Activated CD4-positive, alpha-beta T cell treated with anti-CD3 and anti-CD28 coated beads, Interleukin-2, amount 10 ng/mL, durations not matched to agents 7 days and 5 days (primary cell): ENCODE data around the gene TGM2. TPM values are rescaled to one million over a fixed set of nuclear protein-coding genes. Genes with fewer than 3 reads are reported as not detected.

Source experiments
- CTCF ChIA-PET: fragments of 350-600 bp; sonication (Branson Sonifier 250); formaldehyde crosslinking; loops from one replicate; lab custom pipeline; 2021; ENCODE audit warnings: antibody characterized with exemption; lab: Charles Lee
- POLR2A ChIA-PET: fragments of 350-600 bp; sonication (Branson Sonifier 250); formaldehyde crosslinking; loops from one replicate; lab custom pipeline; 2021; ENCODE audit warnings: antibody characterized with exemption; lab: Charles Lee
- DNase-seq: peaks from one replicate; pipeline ENCODE4 v3.0.0-alpha.2; 2020
- H3K27ac Mint-ChIP-seq: one replicate; pipeline ENCODE4 v1.8.0; 2021; ENCODE audit warnings: mild to moderate bottlenecking, moderate library complexity, mixed read lengths
- H3K27me3 Mint-ChIP-seq: one replicate; pipeline ENCODE4 v1.8.0; 2021; ENCODE audit warnings: mixed read lengths
- H3K36me3 Mint-ChIP-seq: one replicate; pipeline ENCODE4 v1.8.0; 2021; ENCODE audit warnings: low read depth, mixed read lengths
- H3K4me1 Mint-ChIP-seq: one replicate; pipeline ENCODE4 v1.8.0; 2021; ENCODE audit warnings: mixed read lengths
- H3K4me3 Mint-ChIP-seq: one replicate; pipeline ENCODE4 v1.8.0; 2021; ENCODE audit warnings: mild to moderate bottlenecking, moderate library complexity, mixed read lengths
- H3K9me3 Mint-ChIP-seq: one replicate; pipeline ENCODE4 v1.8.0; 2021; ENCODE audit warnings: mixed read lengths
- total RNA-seq, 2 experiments: library from RNA; stranded (reverse); gene quantifications; one replicate each; pipeline ENCODE4 v1.2.3, GENCODE V29; 2021

Gene TGM2
- total RNA-seq, 2 experiments from 2014 or later, result 0.07 to 0.21 TPM

DNA sequence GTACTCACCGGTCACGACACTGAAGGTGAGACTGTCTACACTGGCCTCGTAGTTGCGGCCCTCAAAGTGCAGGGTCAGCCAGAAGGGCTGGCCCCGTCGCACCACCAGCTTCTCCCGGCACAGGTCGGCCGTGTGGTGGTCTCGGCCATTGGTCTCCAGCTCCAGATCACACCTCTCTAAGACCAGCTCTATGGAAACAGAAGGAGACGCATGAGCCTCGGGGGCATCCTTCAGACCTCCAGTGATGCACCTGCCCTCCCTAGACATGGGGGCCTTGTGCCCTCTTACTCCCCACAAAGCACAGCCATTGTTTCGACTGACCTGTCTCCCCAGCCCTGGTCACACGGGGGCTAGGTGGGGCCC, 3.7 kb downstream of the TGM2 start:
- Mint-ChIP-seq H3K27ac (no peak overlapping the region), H3K27me3 (peaks cover 18% of the 10 kb centered on the region), H3K36me3 (no peaks in the 10 kb centered on the region), H3K9me3 (no peaks in the 10 kb centered on the region), H3K4me3 (no peak overlapping the region), H3K4me1 (peaks cover 7% of the 10 kb centered on the region)
- CTCF ChIA-PET, result no interaction called here
- no peak for DNase-seq
- POLR2A ChIA-PET, result no interaction called here

DNA sequence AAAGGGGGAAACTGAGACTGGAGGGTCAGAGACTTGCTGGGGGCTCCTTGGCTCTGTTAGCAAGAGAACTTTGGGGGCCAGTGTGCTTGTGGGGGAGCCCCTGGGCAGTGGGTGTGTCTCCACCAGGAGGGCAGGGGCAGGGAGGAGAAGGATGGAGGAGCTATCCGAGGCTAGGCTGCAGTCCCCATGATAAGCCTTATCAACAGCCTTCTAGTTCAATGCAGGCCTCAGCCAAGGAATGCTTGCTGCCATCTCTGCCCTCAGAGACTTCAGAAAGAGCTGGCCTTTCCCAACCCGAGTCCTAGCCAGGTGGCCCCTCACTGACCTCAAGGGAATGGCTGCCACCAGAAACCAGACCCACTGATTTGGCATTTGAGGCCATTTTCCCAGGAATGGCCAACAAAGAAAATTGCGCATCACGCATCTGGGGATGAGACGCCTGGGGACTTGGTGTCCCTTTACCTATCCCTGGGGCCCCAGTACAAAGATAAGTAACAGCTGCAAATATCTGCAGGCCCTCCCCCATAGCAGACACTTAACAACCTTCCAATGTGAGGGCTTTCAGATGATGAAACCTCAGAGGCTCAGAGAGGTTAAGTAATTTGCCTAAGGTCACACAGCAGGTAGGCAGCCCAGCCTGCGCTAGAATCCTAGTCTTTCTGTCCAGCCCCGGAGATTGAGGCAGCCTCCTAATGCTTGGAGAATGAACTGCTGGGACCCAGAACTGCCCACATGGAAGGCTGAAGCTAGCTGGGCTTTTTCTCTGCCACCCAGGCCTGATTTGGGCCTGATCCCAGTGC, 4.9 kb downstream of the TGM2 start:
- Mint-ChIP-seq H3K4me1 (peaks cover 2% of the 10 kb centered on the region), H3K9me3 (no peaks in the 10 kb centered on the region), H3K27me3 (peaks cover 13% of the 10 kb centered on the region), H3K27ac (no peak overlapping the region), H3K36me3 (no peaks in the 10 kb centered on the region), H3K4me3 (no peak overlapping the region)
- CTCF ChIA-PET, result no interaction called here
- POLR2A ChIA-PET, result no interaction called here
- no peak for DNase-seq

DNA sequence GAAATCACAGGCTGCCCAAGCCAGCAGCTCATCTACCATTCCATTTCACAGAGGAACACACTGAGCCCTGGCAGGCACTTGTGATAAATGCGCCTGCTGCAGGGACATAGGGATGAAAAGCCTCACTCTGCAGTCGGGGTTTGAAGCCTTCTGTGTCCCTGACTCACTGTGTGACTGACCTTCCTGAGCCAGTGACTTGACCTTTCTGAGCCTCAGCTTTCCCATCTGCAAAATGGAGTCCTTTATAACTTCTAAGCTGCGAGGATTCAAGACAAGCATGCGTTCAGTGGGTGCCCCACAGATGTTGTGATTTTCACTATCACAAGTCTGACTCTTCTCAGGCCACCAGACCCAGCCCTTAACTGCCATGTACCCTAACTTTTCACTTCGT, 5.5 kb downstream of the TGM2 start:
- Mint-ChIP-seq H3K27ac (no peak overlapping the region), H3K4me1 (peaks cover 2% of the 10 kb centered on the region), H3K36me3 (no peaks in the 10 kb centered on the region), H3K4me3 (no peak overlapping the region), H3K9me3 (no peaks in the 10 kb centered on the region), H3K27me3 (peaks cover 10% of the 10 kb centered on the region)
- ChIA-PET CTCF (no interaction called here), POLR2A (no interaction called here)
- DNase-seq, result no peak

DNA sequence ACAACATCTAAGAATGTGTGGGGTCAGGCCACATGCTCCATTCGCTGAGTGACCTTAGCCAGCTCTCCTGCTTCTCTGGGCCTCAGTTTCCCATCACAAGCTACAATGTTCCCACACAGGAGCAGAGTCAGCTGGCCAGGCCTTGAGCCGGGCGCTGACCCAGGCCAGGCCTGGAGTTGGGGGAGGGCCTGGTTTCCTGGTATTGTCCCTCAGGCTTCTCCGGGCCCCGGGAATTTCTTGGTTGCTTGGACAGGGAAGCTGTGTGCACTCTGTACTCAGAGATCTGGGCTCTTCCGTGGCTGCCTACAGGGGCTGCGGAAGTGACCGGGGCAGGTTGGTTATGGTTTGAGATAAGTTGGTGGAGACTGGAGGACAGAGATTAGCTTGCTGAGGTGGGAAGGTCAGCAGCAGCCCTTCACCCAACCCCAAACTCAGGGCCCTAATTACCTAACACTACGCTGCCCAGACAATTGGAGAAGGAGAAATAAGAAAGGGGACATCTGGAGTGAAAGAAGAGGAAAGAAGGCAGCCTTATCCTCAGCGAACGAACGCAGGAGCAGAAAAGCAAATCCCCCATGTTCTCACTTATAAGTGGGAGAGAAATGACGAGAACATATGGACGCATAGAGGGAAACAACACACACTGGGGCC, 6.2 kb downstream of the TGM2 start:
- Mint-ChIP-seq H3K36me3 (no peaks in the 10 kb centered on the region), H3K27me3 (peaks cover 9% of the 10 kb centered on the region), H3K9me3 (no peaks in the 10 kb centered on the region), H3K27ac (no peak overlapping the region), H3K4me3 (no peak overlapping the region), H3K4me1 (peaks cover 2% of the 10 kb centered on the region)
- CTCF ChIA-PET, result no interaction called here
- DNase-seq, result no peak
- POLR2A ChIA-PET, result no interaction called here

DNA sequence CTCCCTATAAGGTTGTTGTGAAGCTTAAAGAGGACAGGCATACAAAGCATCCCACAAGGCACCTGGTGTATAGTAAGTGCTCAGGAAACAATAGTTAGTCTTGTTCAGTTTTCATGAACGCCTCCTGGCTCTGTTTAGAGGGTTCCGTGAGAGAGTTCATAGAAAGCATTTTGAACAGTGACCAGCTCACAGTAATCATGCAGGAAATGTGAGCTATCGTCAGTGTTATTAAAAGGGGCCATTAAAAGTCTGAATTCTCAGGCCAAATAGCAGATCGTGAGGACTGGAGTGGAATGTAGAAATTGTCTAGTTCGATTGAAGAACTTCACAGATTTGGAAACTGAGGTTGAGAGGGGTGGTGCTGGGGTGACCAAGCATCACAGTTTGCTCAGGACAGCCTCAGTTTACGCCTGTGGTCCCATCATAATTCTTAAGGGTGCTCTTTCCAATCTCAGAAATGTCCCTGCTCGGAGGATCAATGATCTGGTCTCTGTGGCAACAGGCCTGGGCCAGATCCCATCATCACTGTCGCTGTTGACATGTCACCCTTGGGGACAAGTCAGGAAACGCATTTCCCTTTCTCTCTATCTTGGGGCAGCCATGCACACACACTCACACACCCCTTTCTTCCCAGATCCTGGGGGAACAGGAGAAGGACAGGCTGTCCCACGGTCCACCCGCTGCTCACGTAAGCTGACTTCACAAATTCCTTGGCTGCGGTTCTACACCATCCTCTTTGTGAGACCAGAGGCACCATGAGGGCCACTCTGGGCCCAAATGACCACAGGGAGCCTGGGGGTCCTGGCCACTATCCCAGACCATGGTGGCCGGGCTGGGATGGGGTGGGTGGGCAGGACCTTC, 7.2 kb downstream of the TGM2 start:
- H3K4me1 Mint-ChIP-seq, result peaks cover 4% of the 10 kb centered on the region
- no peaks in the 10 kb centered on the region for H3K9me3 Mint-ChIP-seq
- POLR2A ChIA-PET, result no interaction called here
- no peaks in the 10 kb centered on the region for H3K36me3 Mint-ChIP-seq
- H3K27ac Mint-ChIP-seq, result no peak overlapping the region
- peaks cover 7% of the 10 kb centered on the region for H3K27me3 Mint-ChIP-seq
- no peak for DNase-seq
- no peak overlapping the region for H3K4me3 Mint-ChIP-seq
- CTCF ChIA-PET, result no interaction called here

DNA sequence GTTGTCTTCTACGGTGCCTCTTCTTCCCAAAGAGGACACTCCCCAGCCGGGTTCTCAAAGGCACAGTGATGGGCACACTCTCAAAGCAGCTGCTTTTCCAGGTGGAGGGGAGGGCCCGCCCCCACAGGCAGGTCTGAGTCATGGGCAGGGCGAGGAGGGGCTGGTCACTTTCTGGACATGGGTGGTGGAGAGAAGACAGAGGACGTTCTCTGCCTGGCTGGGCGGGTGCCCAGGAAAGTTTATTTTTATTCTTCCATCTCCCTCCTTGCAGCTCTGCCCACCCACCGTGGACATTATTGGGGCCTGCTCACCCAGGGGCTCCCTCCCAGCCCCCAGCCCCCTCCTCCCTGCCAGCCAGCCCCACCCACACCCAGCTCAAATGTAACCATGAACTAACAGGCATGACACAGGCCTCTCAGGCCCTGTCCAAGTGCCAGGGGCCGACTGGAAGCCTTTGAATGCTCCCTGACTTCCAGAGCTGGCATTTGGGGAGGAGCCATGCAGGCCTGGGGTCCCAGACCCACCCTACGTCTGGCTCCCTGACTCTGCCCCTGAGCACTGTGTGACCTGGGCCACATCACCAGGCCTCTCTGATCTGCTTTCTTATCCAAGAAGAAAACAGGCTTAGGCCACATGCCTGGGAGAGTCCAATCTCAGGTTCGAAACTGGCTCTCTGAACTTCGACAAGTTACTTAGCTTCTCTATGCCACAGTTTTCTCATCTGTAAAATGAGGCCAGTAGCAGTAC, 8.0 kb downstream of the TGM2 start:
- no peak overlapping the region for H3K4me3 Mint-ChIP-seq
- POLR2A ChIA-PET, result no interaction called here
- no peaks in the 10 kb centered on the region for H3K9me3 Mint-ChIP-seq
- peaks cover 1% of the 10 kb centered on the region for H3K27me3 Mint-ChIP-seq
- H3K4me1 Mint-ChIP-seq, result peaks cover 12% of the 10 kb centered on the region
- no peak overlapping the region for H3K27ac Mint-ChIP-seq
- no peaks in the 10 kb centered on the region for H3K36me3 Mint-ChIP-seq
- DNase-seq, result no peak
- CTCF ChIA-PET, result no interaction called here

DNA sequence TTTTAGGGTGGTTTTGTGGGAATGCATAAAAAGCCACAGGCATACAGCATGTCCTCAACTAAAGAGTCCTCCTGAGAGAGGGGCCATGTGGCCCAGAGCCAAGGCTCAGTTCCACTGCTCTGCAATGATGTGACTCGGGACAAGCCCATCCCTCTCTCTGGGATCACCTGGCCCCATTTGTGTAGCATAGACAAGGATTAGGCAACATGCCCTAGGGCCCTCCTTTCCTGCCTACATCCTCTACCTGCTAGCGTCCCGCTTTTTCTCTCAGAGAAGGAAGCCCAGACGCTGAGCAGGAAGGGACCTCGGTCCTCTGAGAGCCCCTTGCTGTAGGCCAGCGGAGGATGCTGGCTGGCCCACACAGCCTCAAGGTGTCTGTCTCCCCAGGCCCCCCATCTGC, 8.8 kb downstream of the TGM2 start:
- peaks cover 18% of the 10 kb centered on the region for H3K4me1 Mint-ChIP-seq
- no peak for DNase-seq
- no peak overlapping the region for H3K27ac Mint-ChIP-seq
- H3K36me3 Mint-ChIP-seq, result no peaks in the 10 kb centered on the region
- H3K9me3 Mint-ChIP-seq, result no peaks in the 10 kb centered on the region
- H3K27me3 Mint-ChIP-seq, result peaks cover 4% of the 10 kb centered on the region
- ChIA-PET CTCF (no interaction called here), POLR2A (no interaction called here)
- H3K4me3 Mint-ChIP-seq, result no peak overlapping the region

DNA sequence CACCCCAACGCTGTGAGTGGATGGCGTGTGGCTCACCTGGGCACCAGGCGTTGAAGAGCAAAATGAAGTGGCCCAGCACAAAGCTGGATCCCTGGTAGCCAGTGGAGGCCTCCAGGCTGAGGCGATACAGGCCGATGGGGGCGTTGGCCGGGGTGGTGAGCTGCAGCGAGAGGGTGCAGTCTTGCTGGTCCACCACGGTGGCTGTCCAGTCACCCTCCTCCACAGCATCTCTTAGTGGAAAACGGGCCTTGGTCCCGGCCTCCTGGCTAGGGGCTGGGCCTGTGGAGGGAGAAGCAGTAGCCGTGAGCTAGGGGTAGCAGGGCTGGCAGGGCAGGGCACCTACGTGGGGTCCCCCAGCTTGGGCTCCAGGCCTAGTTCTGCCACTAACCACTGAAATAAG, 9.3 kb downstream of the TGM2 start:
- Mint-ChIP-seq H3K36me3 (no peaks in the 10 kb centered on the region), H3K27ac (no peak overlapping the region), H3K4me3 (no peak overlapping the region), H3K9me3 (no peaks in the 10 kb centered on the region), H3K27me3 (peaks cover 4% of the 10 kb centered on the region), H3K4me1 (peaks cover 16% of the 10 kb centered on the region)
- DNase-seq, result no peak
- ChIA-PET POLR2A (no interaction called here), CTCF (interaction anchor here (1.0 kb wide), 1 partner anchor 66 kb away, joined by 3 read pairs; no protein-coding TSS in a partner anchor)

DNA sequence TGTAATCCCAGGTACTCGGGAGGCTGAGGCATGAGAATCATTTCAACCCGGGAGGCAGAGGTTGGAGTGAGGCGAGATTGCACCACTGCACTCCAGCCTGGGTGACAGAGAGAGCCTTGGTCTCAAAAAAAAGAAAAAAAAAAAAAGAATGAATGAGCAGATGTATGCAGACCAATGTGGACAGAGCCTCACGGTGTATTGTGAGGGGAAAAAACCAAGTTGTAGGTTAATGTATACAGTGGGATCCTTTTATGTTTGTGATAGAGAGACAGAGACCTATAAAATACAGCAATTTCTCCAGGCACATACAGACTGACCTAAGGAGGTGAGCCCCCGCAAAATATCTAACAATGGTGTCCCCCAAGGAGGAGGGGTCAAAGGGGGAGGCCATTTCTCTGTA, 11.7 kb downstream of the TGM2 start:
- Mint-ChIP-seq H3K9me3 (no peaks in the 10 kb centered on the region), H3K27me3 (peaks cover 6% of the 10 kb centered on the region), H3K36me3 (no peaks in the 10 kb centered on the region), H3K4me3 (no peak overlapping the region), H3K27ac (no peak overlapping the region), H3K4me1 (peaks cover 16% of the 10 kb centered on the region)
- CTCF ChIA-PET, result interaction anchor here (1.0 kb wide), 1 partner anchor 14 kb away, joined by 3 read pairs; no protein-coding TSS in a partner anchor
- DNase-seq, result no peak
- POLR2A ChIA-PET, result no interaction called here

DNA sequence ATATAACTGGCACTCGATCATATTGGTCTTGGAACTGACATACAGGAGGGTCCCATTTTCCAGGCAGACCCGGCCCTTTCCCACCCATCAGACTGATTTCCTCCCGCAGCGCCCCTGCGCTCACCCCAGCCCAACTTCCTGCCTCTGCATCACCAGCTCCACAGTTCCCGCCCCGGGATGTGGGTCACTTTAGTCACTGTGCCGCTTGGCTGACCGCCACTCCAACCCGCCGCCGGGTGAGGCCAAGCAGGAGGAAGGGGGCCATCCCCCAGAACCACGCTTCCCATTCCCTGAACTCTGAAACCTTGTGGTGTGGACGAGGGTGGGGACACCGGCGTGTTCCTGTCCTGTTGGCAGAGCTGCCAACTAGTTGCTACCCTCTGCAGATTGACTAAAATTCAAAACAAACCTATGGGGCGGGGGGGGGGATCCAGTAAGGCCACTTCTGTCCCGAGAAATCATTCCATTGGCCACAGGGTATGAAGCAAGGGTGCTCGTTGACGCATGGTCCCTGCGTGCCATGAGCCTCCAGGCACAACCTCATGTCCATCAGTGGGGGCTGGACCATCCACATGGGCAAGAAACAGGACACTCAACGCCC, 12.3 kb downstream of the TGM2 start:
- Mint-ChIP-seq H3K4me3 (peak overlapping the region; percentile 5), H3K27ac (peak overlapping the region; percentile 82), H3K4me1 (peaks cover 16% of the 10 kb centered on the region), H3K36me3 (no peaks in the 10 kb centered on the region), H3K27me3 (peaks cover 7% of the 10 kb centered on the region), H3K9me3 (no peaks in the 10 kb centered on the region)
- CTCF ChIA-PET, result interaction anchor here (1.0 to 1.1 kb wide), 2 partner anchors 13 to 40 kb away, joined by 3 to 4 read pairs; no protein-coding TSS in a partner anchor
- DNase-seq, result peak; percentile 9
- POLR2A ChIA-PET, result no interaction called here

DNA sequence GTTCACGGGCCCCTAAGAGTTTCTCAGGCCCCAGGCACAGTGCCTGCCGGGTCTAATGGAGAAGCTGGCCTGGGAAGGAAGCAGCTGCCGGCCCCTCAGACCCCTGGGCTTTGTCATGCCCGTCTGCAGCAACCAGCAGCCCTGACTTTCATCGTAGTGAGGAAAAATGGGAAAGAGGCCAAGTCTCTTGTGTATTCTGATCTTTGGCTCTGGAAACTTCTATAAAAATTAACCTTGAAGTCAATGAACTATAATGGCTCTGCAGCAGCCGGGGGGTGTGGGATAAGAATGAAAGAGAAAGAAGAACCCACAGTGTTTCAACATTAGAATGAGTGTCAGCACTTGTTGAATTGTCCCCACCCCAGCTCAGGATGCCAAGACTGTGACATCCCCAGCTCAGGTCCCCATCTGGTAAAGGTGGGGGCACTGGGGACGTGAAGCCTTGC, 12.9 kb downstream of the TGM2 start:
- Mint-ChIP-seq H3K4me1 (peaks cover 16% of the 10 kb centered on the region), H3K4me3 (no peak overlapping the region), H3K27me3 (peaks cover 7% of the 10 kb centered on the region), H3K27ac (peak overlapping the region; percentile 82), H3K9me3 (no peaks in the 10 kb centered on the region), H3K36me3 (no peaks in the 10 kb centered on the region)
- peak; percentile 10 for DNase-seq
- CTCF ChIA-PET, result interaction anchor here (1.0 to 1.1 kb wide), 2 partner anchors 12 to 40 kb away, joined by 3 to 4 read pairs; no protein-coding TSS in a partner anchor
- POLR2A ChIA-PET, result no interaction called here

DNA sequence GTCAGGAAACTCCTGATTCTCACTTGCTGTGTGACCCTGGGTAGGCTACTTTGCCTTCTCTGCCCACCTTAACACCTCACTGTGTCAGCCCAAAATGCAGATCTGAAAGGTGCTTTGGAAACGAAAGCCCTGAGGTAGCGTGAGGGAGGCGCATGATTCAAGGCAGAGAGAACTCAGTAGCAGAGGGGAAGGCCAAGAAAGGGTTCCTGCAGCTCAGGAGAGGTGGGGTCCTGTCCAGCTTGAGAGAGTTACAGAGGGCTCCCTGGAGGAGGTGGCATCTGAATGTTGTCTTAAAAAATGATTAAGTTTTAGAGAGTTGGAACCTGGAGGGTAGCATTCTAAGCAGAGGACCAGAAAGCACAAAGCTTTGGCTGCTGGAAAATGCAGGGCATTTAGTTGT, 13.6 kb downstream of the TGM2 start:
- CTCF ChIA-PET, result interaction anchor here (1.0 kb wide), 1 partner anchor 39 kb away, joined by 4 read pairs; no protein-coding TSS in a partner anchor
- peaks cover 16% of the 10 kb centered on the region for H3K4me1 Mint-ChIP-seq
- POLR2A ChIA-PET, result no interaction called here
- peak overlapping the region; percentile 2 for H3K27ac Mint-ChIP-seq
- no peaks in the 10 kb centered on the region for H3K9me3 Mint-ChIP-seq
- DNase-seq, result no peak
- no peaks in the 10 kb centered on the region for H3K36me3 Mint-ChIP-seq
- H3K27me3 Mint-ChIP-seq, result peaks cover 7% of the 10 kb centered on the region
- H3K4me3 Mint-ChIP-seq, result no peak overlapping the region
